Endometrium (tissue), 2 donors: ENCODE data around the gene SUCLG2.

Experiments used
- FAIRE-seq: peaks from 2 replicates; lab custom pipeline; 2012; peaks lifted over from hg19 to GRCh38; lab: Jason Lieb, UNC
- donor health status: control.
- donor health status: control.

SUCLG2 gene

GRCh38 chr3:67648701-67649100 lies 5.7 kb downstream of the SUCLG2 start:
- no peak for FAIRE-seq

GRCh38 chr3:67648229-67648628 lies 6.2 kb downstream of the SUCLG2 start:
- no peak for FAIRE-seq

GRCh38 chr3:67647390-67647878 lies 7.0 kb downstream of the SUCLG2 start:
- FAIRE-seq, result no peak

GRCh38 chr3:67646586-67647234 lies 7.7 kb downstream of the SUCLG2 start:
- FAIRE-seq, result no peak

GRCh38 chr3:67644827-67645226 lies 9.6 kb downstream of the SUCLG2 start:
- no peak for FAIRE-seq

GRCh38 chr3:67642734-67643133 lies 11.7 kb downstream of the SUCLG2 start:
- no peak for FAIRE-seq

GRCh38 chr3:67642190-67642589 lies 12.2 kb downstream of the SUCLG2 start:
- no peak for FAIRE-seq

- no peak for FAIRE-seq
Measured at GRCh38 chr3:67641451-67641850, 13.0 kb downstream of the SUCLG2 start.

GRCh38 chr3:67640023-67640660 lies 14.3 kb downstream of the SUCLG2 start:
- FAIRE-seq, result no peak

- no peak for FAIRE-seq
Measured at GRCh38 chr3:67637255-67637900, 17.0 kb downstream of the SUCLG2 start.

- no peak for FAIRE-seq
Measured at GRCh38 chr3:67635806-67636205, 18.6 kb downstream of the SUCLG2 start.

- no peak for FAIRE-seq
Measured at GRCh38 chr3:67635257-67635656, 19.2 kb downstream of the SUCLG2 start.

GRCh38 chr3:67630666-67631362 lies 23.6 kb downstream of the SUCLG2 start:
- FAIRE-seq, result no peak

GRCh38 chr3:67624687-67625086 lies 29.7 kb downstream of the SUCLG2 start:
- FAIRE-seq, result no peak

GRCh38 chr3:67624078-67624477 lies 30.3 kb downstream of the SUCLG2 start:
- no peak for FAIRE-seq

GRCh38 chr3:67622652-67623051 lies 31.8 kb downstream of the SUCLG2 start:
- FAIRE-seq, result no peak

GRCh38 chr3:67620869-67621268 lies 33.5 kb downstream of the SUCLG2 start:
- FAIRE-seq, result no peak

- no peak for FAIRE-seq
Measured at GRCh38 chr3:67619991-67620390, 34.4 kb downstream of the SUCLG2 start.

- no peak for FAIRE-seq
Measured at GRCh38 chr3:67617518-67617917, 36.9 kb downstream of the SUCLG2 start.

GRCh38 chr3:67616046-67616445 lies 38.4 kb downstream of the SUCLG2 start:
- no peak for FAIRE-seq

- FAIRE-seq, result no peak
Measured at GRCh38 chr3:67614195-67614594, 40.2 kb downstream of the SUCLG2 start.

- FAIRE-seq, result no peak
Measured at GRCh38 chr3:67610458-67610857, 44.0 kb downstream of the SUCLG2 start.

GRCh38 chr3:67609709-67610108 lies 44.7 kb downstream of the SUCLG2 start:
- no peak for FAIRE-seq
